H1 (cell line): ENCODE results near the gene ZDHHC5. TPM values are rescaled to one million over a fixed set of nuclear protein-coding genes. Genes with fewer than 3 reads are reported as not detected.
A peak's percentile ranks its signal among the peaks of the same experiment; 100 is the strongest.

Experiments
- BCL11A ChIP-seq, 2 experiments: IDR thresholded peaks; one replicate each; pipeline ENCODE4 v1.6.1; 2011; ENCODE audit warnings: low read depth in 2 of 2, low read length in 2 of 2, mild to moderate bottlenecking in 2 of 2
- CBX5 ChIP-seq: fragments of 300-800, 300-1000 bp; sonication (generic); IDR thresholded peaks from 2 replicates; pipeline ENCODE4 v1.7.1; 2016; ENCODE audit warnings: antibody characterized with exemption, low read length, low read depth
- CTBP2 ChIP-seq: IDR thresholded peaks from 2 replicates; pipeline ENCODE4 v1.7.0; 2011; ENCODE audit warnings: borderline replicate concordance, mild to moderate bottlenecking, moderate library complexity, mixed read lengths, low read length; ENCODE audit not compliant: insufficient read depth, insufficient read length
- GABPA ChIP-seq: IDR thresholded peaks from 2 replicates; pipeline ENCODE4 v1.6.1; 2011; ENCODE audit warnings: mild to moderate bottlenecking, low read length, moderate library complexity, borderline replicate concordance; ENCODE audit not compliant: insufficient read depth
- GTF2F1 ChIP-seq: IDR thresholded peaks from 2 replicates; pipeline ENCODE4 v1.6.1; 2012; ENCODE audit warnings: low read depth, low read length, improper control_type of control experiment, borderline replicate concordance
- HDAC2 ChIP-seq, 2 experiments: fragments of 300-600 bp in 1 of 2; sonication (generic) in 1 of 2; IDR thresholded peaks; 2 replicates each; pipeline ENCODE4 v1.6.1; 2011 to 2012; ENCODE audit warnings: low read depth in 2 of 2, low read length in 2 of 2, mild to moderate bottlenecking in 2 of 2, moderate library complexity in 2 of 2, borderline replicate concordance in 1 of 2, inconsistent platforms in 1 of 2
- HDAC6 ChIP-seq: IDR thresholded peaks from one replicate; pipeline ENCODE4 v1.7.1; 2012; ENCODE audit warnings: low read depth, mild to moderate bottlenecking, inconsistent platforms, low read length, moderate library complexity
- KDM4A ChIP-seq: IDR thresholded peaks from one replicate; pipeline ENCODE4 v1.7.1; 2012; ENCODE audit warnings: low read depth, mild to moderate bottlenecking, moderate library complexity, low read length, inconsistent platforms; ENCODE audit not compliant: severe bottlenecking
- KDM5A ChIP-seq: fragments of 200-600 bp; IDR thresholded peaks from 2 replicates; pipeline ENCODE4 v1.7.1; 2012; ENCODE audit warnings: mild to moderate bottlenecking, low read length, inconsistent platforms, mixed read lengths
- NANOG ChIP-seq: IDR thresholded peaks from 2 replicates; pipeline ENCODE4 v1.6.1; 2011; ENCODE audit warnings: low read length, low read depth, mild to moderate bottlenecking, inconsistent platforms; ENCODE audit not compliant: insufficient read depth, poor library complexity, severe bottlenecking
- NRF1 ChIP-seq: IDR thresholded peaks from 2 replicates; pipeline ENCODE4 v1.6.1; 2011; ENCODE audit warnings: mild to moderate bottlenecking, low read depth, low read length, improper control_type of control experiment
- POLR2AphosphoS5 ChIP-seq: IDR thresholded peaks from 2 replicates; pipeline ENCODE4 v1.6.1; 2011; ENCODE audit warnings: low read depth, low read length
- RAD21 ChIP-seq, 2 experiments: IDR thresholded peaks in 1 of 2; conservative IDR thresholded peaks in 1 of 2; 2 replicates each; pipeline ENCODE4 v1.6.1; 2011; ENCODE audit warnings: low read depth in 2 of 2, low read length in 2 of 2, improper control_type of control experiment in 1 of 2, inconsistent platforms in 1 of 2, mild to moderate bottlenecking in 1 of 2, moderate library complexity in 1 of 2
- SAP30 ChIP-seq: fragments of 300-600 bp; sonication (generic); IDR thresholded peaks from 2 replicates; pipeline ENCODE4 v1.7.1; 2012; ENCODE audit warnings: low read length, moderate library complexity, mild to moderate bottlenecking, inconsistent platforms; ENCODE audit not compliant: insufficient read depth, insufficient replicate concordance
- SUZ12 ChIP-seq: fragments of 200-600 bp; sonication (generic); IDR thresholded peaks from 2 replicates; pipeline ENCODE4 v1.6.1; 2012; ENCODE audit warnings: mild to moderate bottlenecking, inconsistent platforms, low read length, moderate library complexity, mixed read lengths
- TBP ChIP-seq: IDR thresholded peaks from 2 replicates; pipeline ENCODE4 v1.6.1; 2011; ENCODE audit warnings: low read depth, low read length, improper control_type of control experiment
- TEAD4 ChIP-seq: IDR thresholded peaks from 2 replicates; pipeline ENCODE4 v1.6.1; 2012; ENCODE audit warnings: low read depth, low read length, inconsistent platforms, mixed read lengths
- YY1 ChIP-seq: IDR thresholded peaks from 2 replicates; pipeline ENCODE4 v1.6.1; 2011; ENCODE audit warnings: low read depth, mild to moderate bottlenecking, low read length
- polyA plus RNA-seq, 7 experiments: library from polyadenylated mRNA; depleted of rRNA in 3 of 7; stranded (reverse) in 5 of 7; unstranded in 2 of 7; fragments of >200 nt in 5 of 7; fragments of 200-250 nt in 2 of 7; gene quantifications; 1 replicate in 5 of 7; 2 replicates in 1 of 7; 4 replicates in 1 of 7; pipeline versions ENCODE4 v1.2.1 to v1.2.3, GENCODE V29; 2011 to 2013; ENCODE audit warnings: missing spikeins in 2 of 7, mixed read lengths in 2 of 7
- total RNA-seq: library from RNA; stranded (reverse); fragmentation: NEBNext Ultra II Directional; extraction: Animal tissue kit (Norgen Biotek cat#: 25700); gene quantifications from 2 replicates; pipeline ENCODE4 v1.2.1, GENCODE V29; 2021
- TF ChIP-seq, protein P1 (sequence below): IDR thresholded peaks from 2 replicates; pipeline ENCODE4 v1.6.1; 2012; ENCODE audit warnings: low read length, inconsistent platforms
- TF ChIP-seq, protein P2 (sequence below): IDR thresholded peaks from 2 replicates; pipeline ENCODE4 v1.6.1; 2011; ENCODE audit warnings: low read length, improper control_type of control experiment

ZDHHC5 gene
- total and polyA plus RNA-seq, 2 of the 8 experiments (the other 6 are each of a cell fraction or from before 2014, with no cell fraction given), result 40.0 to 56.3 TPM

DNA sequence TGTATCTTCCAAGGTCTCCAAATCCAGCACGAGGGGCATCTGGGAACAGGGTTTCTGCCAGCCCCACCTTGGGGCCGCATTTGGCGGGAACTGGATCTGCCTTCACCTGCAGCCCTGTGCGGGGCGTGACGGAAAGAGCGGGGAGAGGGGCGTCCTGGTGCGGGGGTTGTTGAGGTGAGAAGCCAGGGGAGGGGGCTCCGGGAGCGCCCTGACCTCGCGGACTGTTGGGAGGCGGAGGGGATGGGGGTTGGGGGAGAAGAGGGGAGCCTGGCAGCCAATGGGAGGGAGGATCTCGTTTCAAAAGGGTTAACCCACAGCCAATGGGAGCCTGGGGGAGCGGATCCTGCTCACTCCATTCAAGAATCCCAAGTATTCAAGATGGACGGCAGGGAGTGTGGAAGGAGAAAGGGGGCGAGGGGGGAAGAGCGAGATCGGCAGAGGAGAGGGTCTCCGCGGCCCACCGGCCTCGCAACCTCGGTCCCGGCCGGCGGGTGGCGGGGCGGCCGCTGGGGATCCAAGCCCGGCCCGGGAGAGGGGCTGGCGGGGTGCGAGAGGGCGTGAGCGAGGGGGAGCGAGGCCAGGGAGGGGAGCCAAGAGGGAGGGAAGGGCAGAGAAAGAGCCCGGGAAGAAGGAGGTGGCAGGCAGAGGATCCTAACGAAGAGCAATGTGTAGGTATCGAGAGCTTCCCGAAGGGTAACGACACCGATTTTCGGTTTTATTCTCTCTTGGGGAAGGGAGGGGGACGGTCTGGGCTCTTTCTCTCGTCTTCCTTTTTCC lies 29.7 kb upstream of the ZDHHC5 start (continued):
- TF ChIP-seq HDAC2 (IDR thresholded peaks at IDR 0.05; ENCODE audit: borderline replicate concordance in 1 of 2, low read depth in 2 of 2, low read length in 2 of 2) (no peak), KDM4A (no peak), GABPA (no peak), SAP30 (no peak), TBP (peak; percentile 91), NRF1 (no peak), CTBP2 (no peak), BCL11A (IDR thresholded peaks at IDR 0.05; ENCODE audit: low read depth in 2 of 2, low read length in 2 of 2) (no peak), RAD21 (IDR thresholded peaks at IDR 0.05 in 1 of 2, conservative IDR thresholded peaks at IDR 0.05 in 1 of 2; ENCODE audit: low read depth in 2 of 2, low read length in 2 of 2) (no peak), NANOG (no peak), GTF2F1 (peak; percentile 82), CBX5 (no peak), YY1 (peak; percentile 97), POLR2AphosphoS5 (peak; percentile 97), SUZ12 (no peak), HDAC6 (no peak), KDM5A (peak; percentile 72; the same call in 1 of the 2 replicates), TEAD4 (peak; percentile 99)
- TF ChIP-seq, protein P1, sequence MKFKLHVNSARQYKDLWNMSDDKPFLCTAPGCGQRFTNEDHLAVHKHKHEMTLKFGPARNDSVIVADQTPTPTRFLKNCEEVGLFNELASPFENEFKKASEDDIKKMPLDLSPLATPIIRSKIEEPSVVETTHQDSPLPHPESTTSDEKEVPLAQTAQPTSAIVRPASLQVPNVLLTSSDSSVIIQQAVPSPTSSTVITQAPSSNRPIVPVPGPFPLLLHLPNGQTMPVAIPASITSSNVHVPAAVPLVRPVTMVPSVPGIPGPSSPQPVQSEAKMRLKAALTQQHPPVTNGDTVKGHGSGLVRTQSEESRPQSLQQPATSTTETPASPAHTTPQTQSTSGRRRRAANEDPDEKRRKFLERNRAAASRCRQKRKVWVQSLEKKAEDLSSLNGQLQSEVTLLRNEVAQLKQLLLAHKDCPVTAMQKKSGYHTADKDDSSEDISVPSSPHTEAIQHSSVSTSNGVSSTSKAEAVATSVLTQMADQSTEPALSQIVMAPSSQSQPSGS, result no peak
- TF ChIP-seq, protein P2, sequence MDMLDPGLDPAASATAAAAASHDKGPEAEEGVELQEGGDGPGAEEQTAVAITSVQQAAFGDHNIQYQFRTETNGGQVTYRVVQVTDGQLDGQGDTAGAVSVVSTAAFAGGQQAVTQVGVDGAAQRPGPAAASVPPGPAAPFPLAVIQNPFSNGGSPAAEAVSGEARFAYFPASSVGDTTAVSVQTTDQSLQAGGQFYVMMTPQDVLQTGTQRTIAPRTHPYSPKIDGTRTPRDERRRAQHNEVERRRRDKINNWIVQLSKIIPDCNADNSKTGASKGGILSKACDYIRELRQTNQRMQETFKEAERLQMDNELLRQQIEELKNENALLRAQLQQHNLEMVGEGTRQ, result no peak
